ENCODE measurements around the gene GPR160. TPM values are rescaled to one million over a fixed set of nuclear protein-coding genes. Genes with fewer than 3 reads are reported as not detected.
"Not testable (repeated sequence)": the region's sequence is repeated elsewhere in the genome, so short reads cannot be mapped to it uniquely, and the experiment has no call there.

The GPR160 gene
- total RNA-seq, 1 donor from 2014 or later: 14.6 TPM

GRCh38 chr3:170107941-170108340 is 70.1 kb downstream of the GPR160 start:
- H3K27me3 Mint-ChIP-seq (ENCODE audit: unreplicated experiment): no peaks in the 10 kb centered on the region
- H3K27ac Mint-ChIP-seq (ENCODE audit: unreplicated experiment): peak overlapping the region; percentile 78
- peaks cover 19% of the 10 kb centered on the region for H3K4me1 Mint-ChIP-seq (ENCODE audit: unreplicated experiment)
- no peak for DNase-seq (ENCODE audit: low spot score)
- peaks cover 25% of the 10 kb centered on the region for H3K36me3 Mint-ChIP-seq (ENCODE audit: low read depth, unreplicated experiment)
- no peak for TF ChIP-seq CTCF (IDR thresholded peaks at IDR 0.05; ENCODE audit: unreplicated experiment)
- H3K4me3 Mint-ChIP-seq (ENCODE audit: unreplicated experiment): no peak overlapping the region
- no peaks in the 10 kb centered on the region for H3K9me3 Mint-ChIP-seq (ENCODE audit: unreplicated experiment)

GRCh38 chr3:170108955-170109354 is 71.2 kb downstream of the GPR160 start:
- no peak for DNase-seq (ENCODE audit: low spot score)
- H3K27ac Mint-ChIP-seq (ENCODE audit: unreplicated experiment): peak overlapping the region; percentile 78
- H3K9me3 Mint-ChIP-seq (ENCODE audit: unreplicated experiment): no peaks in the 10 kb centered on the region
- H3K4me1 Mint-ChIP-seq (ENCODE audit: unreplicated experiment): peaks cover 19% of the 10 kb centered on the region
- TF ChIP-seq CTCF (IDR thresholded peaks at IDR 0.05; ENCODE audit: unreplicated experiment): no peak
- H3K4me3 Mint-ChIP-seq (ENCODE audit: unreplicated experiment): no peak overlapping the region
- H3K27me3 Mint-ChIP-seq (ENCODE audit: unreplicated experiment): no peaks in the 10 kb centered on the region
- H3K36me3 Mint-ChIP-seq (ENCODE audit: low read depth, unreplicated experiment): peaks cover 30% of the 10 kb centered on the region

- Mint-ChIP-seq H3K36me3 (ENCODE audit: low read depth, unreplicated experiment) (peaks cover 30% of the 10 kb centered on the region), H3K27ac (ENCODE audit: unreplicated experiment) (peak overlapping the region; percentile 88), H3K4me3 (ENCODE audit: unreplicated experiment) (peak overlapping the region; percentile 48), H3K4me1 (ENCODE audit: unreplicated experiment) (peaks cover 19% of the 10 kb centered on the region), H3K9me3 (ENCODE audit: unreplicated experiment) (no peaks in the 10 kb centered on the region), H3K27me3 (ENCODE audit: unreplicated experiment) (no peaks in the 10 kb centered on the region)
- no peak for DNase-seq (ENCODE audit: low spot score)
- TF ChIP-seq CTCF (IDR thresholded peaks at IDR 0.05; ENCODE audit: unreplicated experiment): no peak
Measured at GRCh38 chr3:170109579-170110293, 71.9 kb downstream of the GPR160 start.

- Mint-ChIP-seq H3K9me3 (ENCODE audit: unreplicated experiment) (no peaks in the 10 kb centered on the region), H3K36me3 (ENCODE audit: low read depth, unreplicated experiment) (peaks cover 30% of the 10 kb centered on the region), H3K27me3 (ENCODE audit: unreplicated experiment) (no peaks in the 10 kb centered on the region), H3K4me3 (ENCODE audit: unreplicated experiment) (peak overlapping the region; percentile 13), H3K4me1 (ENCODE audit: unreplicated experiment) (peaks cover 19% of the 10 kb centered on the region), H3K27ac (ENCODE audit: unreplicated experiment) (no peak overlapping the region)
- DNase-seq (ENCODE audit: low spot score): no peak
- TF ChIP-seq CTCF (IDR thresholded peaks at IDR 0.05; ENCODE audit: unreplicated experiment): no peak
Measured at GRCh38 chr3:170111147-170111771, 73.5 kb downstream of the GPR160 start.

GRCh38 chr3:170114165-170114564 is 76.4 kb downstream of the GPR160 start:
- not testable (repeated sequence) for H3K9me3 Mint-ChIP-seq (ENCODE audit: unreplicated experiment); H3K4me1 Mint-ChIP-seq (ENCODE audit: unreplicated experiment); H3K4me3 Mint-ChIP-seq (ENCODE audit: unreplicated experiment); H3K27me3 Mint-ChIP-seq (ENCODE audit: unreplicated experiment); DNase-seq (ENCODE audit: low spot score); H3K27ac Mint-ChIP-seq (ENCODE audit: unreplicated experiment)
- peaks cover 24% of the 10 kb centered on the region for H3K36me3 Mint-ChIP-seq (ENCODE audit: low read depth, unreplicated experiment)
